ENCODE results near the gene RARS1.

The RARS1 gene

DNA sequence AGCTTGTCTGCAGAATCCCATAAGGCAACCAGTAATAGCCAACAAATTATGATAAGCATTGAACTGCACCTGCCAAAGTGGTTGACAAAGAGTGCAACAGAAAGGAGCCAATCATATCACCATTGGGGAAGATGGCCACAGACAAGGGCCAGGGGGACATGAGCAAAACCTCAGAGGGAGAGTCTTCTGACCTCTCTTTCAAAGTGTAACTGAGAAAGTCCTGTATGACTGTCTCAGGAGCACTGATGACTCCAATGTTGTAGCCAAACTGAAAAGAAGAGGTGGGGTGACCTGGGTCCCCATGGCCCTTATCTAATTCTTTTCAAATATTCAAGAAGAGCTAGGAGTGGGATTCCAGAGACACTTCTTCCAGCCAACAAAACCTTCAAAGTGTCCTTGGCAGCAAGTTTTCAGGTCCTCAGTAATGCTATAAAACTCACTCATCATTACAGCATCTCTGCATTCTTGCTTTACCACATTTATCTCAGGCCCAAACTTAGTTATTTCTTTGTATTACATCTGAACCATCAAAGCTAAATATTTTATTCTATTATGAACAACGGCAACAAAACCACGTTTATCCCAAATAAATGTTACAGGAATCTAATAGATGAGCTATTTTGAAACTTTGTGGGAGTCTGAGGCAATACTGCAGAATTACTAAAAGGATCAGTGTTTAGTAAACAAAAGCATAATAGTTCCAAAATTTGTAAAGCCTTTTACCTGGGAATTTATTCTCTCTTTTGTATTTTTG, 67.3 kb downstream of the RARS1 start:
- DNase-seq (ENCODE audit: low read depth in 1 of 2, low spot score in 1 of 2) = no peak

- no peak for DNase-seq (ENCODE audit: low read depth in 1 of 2, low spot score in 1 of 2)
These were observed 71.1 kb downstream of the RARS1 start for GRCh38 chr5:168557389-168557788.

DNA sequence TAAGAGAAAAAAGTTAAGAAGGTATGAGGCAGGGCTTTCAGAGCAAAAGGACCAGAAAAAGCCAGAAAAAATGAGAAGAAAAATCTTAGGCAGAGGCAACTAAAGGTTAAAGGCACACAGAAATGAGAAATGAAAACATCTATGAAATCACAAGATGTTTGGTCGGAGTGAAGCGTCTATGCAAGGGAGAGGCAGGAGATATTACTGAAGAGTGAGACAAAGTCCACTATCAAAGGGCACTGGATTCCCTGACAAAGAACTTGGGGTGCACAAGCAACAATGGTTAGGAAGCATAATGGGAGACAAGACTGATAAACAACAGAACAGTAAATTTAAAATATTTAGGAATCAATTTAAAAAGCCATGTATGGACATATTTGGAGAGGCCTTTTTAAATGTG, 76.0 kb downstream of the RARS1 start:
- DNase-seq (ENCODE audit: low read depth in 1 of 2, low spot score in 1 of 2) = no peak

- no peak for DNase-seq (ENCODE audit: low read depth in 1 of 2, low spot score in 1 of 2)
These were observed 77.7 kb downstream of the RARS1 start for GRCh38 chr5:168563959-168564358.

DNA sequence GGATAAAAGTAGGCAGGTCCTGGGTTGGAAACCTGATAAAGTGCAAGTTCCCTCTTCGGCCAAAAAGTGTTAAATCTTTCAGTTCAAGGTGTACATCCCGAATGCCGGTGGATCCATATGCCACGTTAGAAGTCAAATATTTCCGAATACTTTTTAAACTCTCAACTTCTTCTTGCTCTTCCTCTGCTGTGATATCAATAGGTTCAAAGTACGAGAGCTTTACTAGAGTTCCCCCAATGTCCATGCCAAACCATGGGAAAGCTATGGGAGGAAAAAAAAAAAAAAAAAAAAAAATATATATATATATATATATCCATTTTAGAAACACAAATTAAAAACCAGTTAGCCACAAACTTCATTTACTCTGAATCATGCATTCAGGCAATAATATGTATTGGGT, 82.5 kb downstream of the RARS1 start:
- DNase-seq (ENCODE audit: low read depth in 1 of 2, low spot score in 1 of 2) = no peak

Measured in activated T-helper 1 cell treated with anti-CD3 and anti-CD28 coated beads, Interleukin-2, amount 50 U/mL, for 16 hours (primary cell).